GM12865 (cell line): Measurements from ENCODE around the gene NTN1.

Experiments used
- DNase-seq: peaks from one replicate; pipeline ENCODE4 v3.0.0; 2010; ENCODE audit warnings: low read depth
- H3K4me3 ChIP-seq: 2 replicates; pipeline ENCODE4 v1.5.1; 2011; ENCODE audit warnings: mild to moderate bottlenecking, low read depth, low read length, control low read depth
- TF ChIP-seq, protein P1 (sequence below): IDR thresholded peaks from 2 replicates; pipeline ENCODE4 v1.5.1; 2011; ENCODE audit warnings: low read length, control low read depth, low read depth, inconsistent platforms; ENCODE audit not compliant: insufficient read depth; ENCODE audit errors: missing control alignments

Gene NTN1

DNA sequence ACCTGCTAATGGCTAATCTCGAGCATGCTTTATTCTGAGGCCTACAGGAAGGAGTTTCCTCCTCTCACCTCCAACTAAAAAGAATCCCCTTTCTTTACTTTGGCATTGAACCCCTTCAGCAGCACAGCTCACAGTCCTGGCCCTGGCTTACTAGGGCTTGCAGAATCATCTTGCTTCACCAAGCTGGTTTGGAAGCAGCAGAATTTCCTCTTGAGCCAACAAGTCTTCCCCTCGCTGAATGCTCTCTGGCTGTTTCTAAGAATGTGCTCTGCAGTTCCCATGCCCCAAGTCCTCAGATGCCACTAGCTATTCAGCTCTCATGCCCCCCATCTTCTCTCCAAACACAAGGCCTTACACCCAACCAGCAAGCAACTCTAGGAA is 271.2 kb downstream of the NTN1 start:
- TF ChIP-seq, protein P1, sequence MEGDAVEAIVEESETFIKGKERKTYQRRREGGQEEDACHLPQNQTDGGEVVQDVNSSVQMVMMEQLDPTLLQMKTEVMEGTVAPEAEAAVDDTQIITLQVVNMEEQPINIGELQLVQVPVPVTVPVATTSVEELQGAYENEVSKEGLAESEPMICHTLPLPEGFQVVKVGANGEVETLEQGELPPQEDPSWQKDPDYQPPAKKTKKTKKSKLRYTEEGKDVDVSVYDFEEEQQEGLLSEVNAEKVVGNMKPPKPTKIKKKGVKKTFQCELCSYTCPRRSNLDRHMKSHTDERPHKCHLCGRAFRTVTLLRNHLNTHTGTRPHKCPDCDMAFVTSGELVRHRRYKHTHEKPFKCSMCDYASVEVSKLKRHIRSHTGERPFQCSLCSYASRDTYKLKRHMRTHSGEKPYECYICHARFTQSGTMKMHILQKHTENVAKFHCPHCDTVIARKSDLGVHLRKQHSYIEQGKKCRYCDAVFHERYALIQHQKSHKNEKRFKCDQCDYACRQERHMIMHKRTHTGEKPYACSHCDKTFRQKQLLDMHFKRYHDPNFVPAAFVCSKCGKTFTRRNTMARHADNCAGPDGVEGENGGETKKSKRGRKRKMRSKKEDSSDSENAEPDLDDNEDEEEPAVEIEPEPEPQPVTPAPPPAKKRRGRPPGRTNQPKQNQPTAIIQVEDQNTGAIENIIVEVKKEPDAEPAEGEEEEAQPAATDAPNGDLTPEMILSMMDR: no peak
- no peak overlapping the region for H3K4me3 ChIP-seq
- no peak for DNase-seq
